ENCODE measurements around the gene TELO2. TPM values are rescaled to one million over a fixed set of nuclear protein-coding genes. Genes with fewer than 3 reads are reported as not detected.

The TELO2 gene
- total and polyA plus RNA-seq, 2 donors (not counting 1 experiment from before 2014, with no cell fraction given): 6.3 to 10.9 TPM

GRCh38 chr16:1527836-1528811 lies 35.0 kb downstream of the TELO2 start:
- no peak for DNase-seq (ENCODE audit: low read depth in 2 of 2)
- no peak for TF ChIP-seq CTCF (conservative IDR thresholded peaks at IDR 0.05 in 1 of 2, IDR thresholded peaks at IDR 0.05 in 1 of 2; ENCODE audit: low read depth in 1 of 2, low read length in 2 of 2)
- TF ChIP-seq EZH2 (IDR thresholded peaks at IDR 0.05; ENCODE audit: low read length, missing control alignments): no peak
- Histone ChIP-seq H3K79me2 (ENCODE audit: control insufficient read depth, insufficient read depth, low read length) (no peaks in the 10 kb centered on the region), H3K36me3 (ENCODE audit: control insufficient read depth, insufficient read depth, low read length) (no peaks in the 10 kb centered on the region), H3K4me3 (replicated peaks in 1 of 4; ENCODE audit: control extremely low read depth in 1 of 4, insufficient read depth in 1 of 4, low read depth in 3 of 4, low read length in 4 of 4) (no peak overlapping the region), H2AFZ (ENCODE audit: low read length) (no peak overlapping the region), H3K27me3 (ENCODE audit: control insufficient read depth, insufficient read depth, low read length) (no peaks in the 10 kb centered on the region), H3K27ac (ENCODE audit: insufficient read depth, low read length) (no peak overlapping the region), H3K4me2 (ENCODE audit: extremely low read depth, insufficient read depth, low read length) (no peak overlapping the region), H3K9me3 (ENCODE audit: control insufficient read depth, insufficient read depth, low read depth, low read length) (no peaks in the 10 kb centered on the region), H3K9ac (ENCODE audit: insufficient read depth, low read length) (no peak overlapping the region), H3K4me1 (ENCODE audit: control insufficient read depth, extremely low read depth, insufficient read depth, low read length) (peaks cover 20% of the 10 kb centered on the region), H4K20me1 (ENCODE audit: control insufficient read depth, extremely low read depth, insufficient read depth, low read length) (no peaks in the 10 kb centered on the region)

GRCh38 chr16:1528921-1529537 lies 35.9 kb downstream of the TELO2 start:
- Histone ChIP-seq H3K9ac (ENCODE audit: insufficient read depth, low read length) (no peak overlapping the region), H3K36me3 (ENCODE audit: control insufficient read depth, insufficient read depth, low read length) (no peaks in the 10 kb centered on the region), H3K27me3 (ENCODE audit: control insufficient read depth, insufficient read depth, low read length) (no peaks in the 10 kb centered on the region), H3K4me3 (replicated peaks in 1 of 4; ENCODE audit: control extremely low read depth in 1 of 4, insufficient read depth in 1 of 4, low read depth in 3 of 4, low read length in 4 of 4) (no peak overlapping the region), H3K4me2 (ENCODE audit: extremely low read depth, insufficient read depth, low read length) (no peak overlapping the region), H3K27ac (ENCODE audit: insufficient read depth, low read length) (no peak overlapping the region), H3K4me1 (ENCODE audit: control insufficient read depth, extremely low read depth, insufficient read depth, low read length) (peaks cover 23% of the 10 kb centered on the region), H3K9me3 (ENCODE audit: control insufficient read depth, insufficient read depth, low read depth, low read length) (no peaks in the 10 kb centered on the region), H2AFZ (ENCODE audit: low read length) (no peak overlapping the region), H3K79me2 (ENCODE audit: control insufficient read depth, insufficient read depth, low read length) (no peaks in the 10 kb centered on the region), H4K20me1 (ENCODE audit: control insufficient read depth, extremely low read depth, insufficient read depth, low read length) (no peaks in the 10 kb centered on the region)
- no peak for DNase-seq (ENCODE audit: low read depth in 2 of 2)
- TF ChIP-seq EZH2 (IDR thresholded peaks at IDR 0.05; ENCODE audit: low read length, missing control alignments): no peak
- no peak for TF ChIP-seq CTCF (conservative IDR thresholded peaks at IDR 0.05 in 1 of 2, IDR thresholded peaks at IDR 0.05 in 1 of 2; ENCODE audit: low read depth in 1 of 2, low read length in 2 of 2)

GRCh38 chr16:1530349-1530882 lies 37.3 kb downstream of the TELO2 start:
- H3K4me1 ChIP-seq (ENCODE audit: control insufficient read depth, extremely low read depth, insufficient read depth, low read length): peaks cover 28% of the 10 kb centered on the region
- no peak overlapping the region for H3K4me3 ChIP-seq (replicated peaks in 1 of 4; ENCODE audit: control extremely low read depth in 1 of 4, insufficient read depth in 1 of 4, low read depth in 3 of 4, low read length in 4 of 4)
- no peak for TF ChIP-seq EZH2 (IDR thresholded peaks at IDR 0.05; ENCODE audit: low read length, missing control alignments)
- TF ChIP-seq CTCF (conservative IDR thresholded peaks at IDR 0.05 in 1 of 2, IDR thresholded peaks at IDR 0.05 in 1 of 2; ENCODE audit: low read depth in 1 of 2, low read length in 2 of 2): no peak
- H3K9ac ChIP-seq (ENCODE audit: insufficient read depth, low read length): no peak overlapping the region
- H3K9me3 ChIP-seq (ENCODE audit: control insufficient read depth, insufficient read depth, low read depth, low read length): no peaks in the 10 kb centered on the region
- H4K20me1 ChIP-seq (ENCODE audit: control insufficient read depth, extremely low read depth, insufficient read depth, low read length): no peaks in the 10 kb centered on the region
- no peak for DNase-seq (ENCODE audit: low read depth in 2 of 2)
- peaks cover 11% of the 10 kb centered on the region for H3K79me2 ChIP-seq (ENCODE audit: control insufficient read depth, insufficient read depth, low read length)
- H3K36me3 ChIP-seq (ENCODE audit: control insufficient read depth, insufficient read depth, low read length): no peaks in the 10 kb centered on the region
- no peaks in the 10 kb centered on the region for H3K27me3 ChIP-seq (ENCODE audit: control insufficient read depth, insufficient read depth, low read length)
- H2AFZ ChIP-seq (ENCODE audit: low read length): no peak overlapping the region
- peak overlapping the region; percentile 7 for H3K4me2 ChIP-seq (ENCODE audit: extremely low read depth, insufficient read depth, low read length)
- peak overlapping the region; percentile 58 for H3K27ac ChIP-seq (ENCODE audit: insufficient read depth, low read length)
